Measurements from ENCODE around the gene PLPP4.

- TF ChIP-seq CTCF (IDR thresholded peaks at IDR 0.05) (no peak), POLR2A (IDR thresholded peaks at IDR 0.05) (no peak), EP300 (IDR thresholded peaks at IDR 0.05) (no peak)
These were observed 25.8 kb upstream of the PLPP4 start for GRCh38 chr10:120431251-120431651.

Measured in ovary (tissue), 3 donors.